Measurements from ENCODE around the gene TUBGCP2.
"Not testable (repeated sequence)": the region's sequence is repeated elsewhere in the genome, so short reads cannot be mapped to it uniquely, and the experiment has no call there.

The TUBGCP2 gene

GRCh38 chr10:133277277-133277992 is 31.2 kb downstream of the TUBGCP2 start:
- DNase-seq = no peak

- DNase-seq = peak; percentile 59
These were observed 32.1 kb downstream of the TUBGCP2 start, which contains the start of gene ADAM8 for GRCh38 chr10:133276435-133277201. Gene ADAM8 (minus strand): TSS chr10:133276868. CDS start chr10:133276817, 51 bp downstream.

- DNase-seq = no peak
These were observed 32.6 kb downstream of the TUBGCP2 start for GRCh38 chr10:133276100-133276434.

GRCh38 chr10:133275684-133276092 is 33.0 kb downstream of the TUBGCP2 start:
- peak; percentile 33 for DNase-seq

- peak; percentile 82 for DNase-seq
These were observed 33.7 kb downstream of the TUBGCP2 start for GRCh38 chr10:133274751-133275683.

GRCh38 chr10:133273534-133274143 is 35.0 kb downstream of the TUBGCP2 start:
- DNase-seq = no peak

GRCh38 chr10:133272964-133273420 is 35.7 kb downstream of the TUBGCP2 start:
- DNase-seq = no peak

GRCh38 chr10:133272301-133272963 is 36.2 kb downstream of the TUBGCP2 start:
- DNase-seq = no peak

- DNase-seq = no peak
These were observed 37.0 kb downstream of the TUBGCP2 start for GRCh38 chr10:133271521-133272300.

GRCh38 chr10:133270773-133271297 is 37.8 kb downstream of the TUBGCP2 start:
- DNase-seq = no peak

GRCh38 chr10:133270204-133270603 is 38.5 kb downstream of the TUBGCP2 start:
- DNase-seq = no peak

- no peak for DNase-seq
These were observed 39.3 kb downstream of the TUBGCP2 start for GRCh38 chr10:133269367-133269766.

- DNase-seq = no peak
These were observed 40.1 kb downstream of the TUBGCP2 start for GRCh38 chr10:133268532-133268931.

GRCh38 chr10:133267829-133268228 is 40.8 kb downstream of the TUBGCP2 start:
- DNase-seq = no peak

- DNase-seq = no peak
These were observed 41.4 kb downstream of the TUBGCP2 start for GRCh38 chr10:133267293-133267692.

GRCh38 chr10:133266056-133266795 is 42.4 kb downstream of the TUBGCP2 start:
- DNase-seq = no peak

GRCh38 chr10:133265052-133265451 is 43.6 kb downstream of the TUBGCP2 start:
- not testable (repeated sequence) for DNase-seq

- DNase-seq = no peak
These were observed 44.2 kb downstream of the TUBGCP2 start for GRCh38 chr10:133264461-133264860.

GRCh38 chr10:133263674-133264073 is 45.0 kb downstream of the TUBGCP2 start:
- DNase-seq = no peak

- DNase-seq = no peak
These were observed 46.0 kb downstream of the TUBGCP2 start for GRCh38 chr10:133262696-133263095.

Measured in effector CD4-positive, alpha-beta T cell (primary cell).